Endodermal cell (in vitro differentiated cells): ENCODE data around the gene LBHD1. TPM values are rescaled to one million over a fixed set of nuclear protein-coding genes. Genes with fewer than 3 reads are reported as not detected.

Experiments
- DNase-seq: peaks from one replicate; pipeline ENCODE4 v3.0.0-alpha.2; 2017
- H3K27ac ChIP-seq: 2 replicates; pipeline ENCODE4 v1.5.1; 2013; ENCODE audit warnings: mild to moderate bottlenecking, low read depth, low read length, moderate library complexity
- H3K27me3 ChIP-seq: 2 replicates; pipeline ENCODE4 v1.6.1; 2013; ENCODE audit warnings: mild to moderate bottlenecking, low read length, moderate library complexity; ENCODE audit not compliant: insufficient read depth, control insufficient read depth, poor library complexity, severe bottlenecking
- H3K36me3 ChIP-seq: 2 replicates; pipeline ENCODE4 v1.7.0; 2013; ENCODE audit warnings: mild to moderate bottlenecking, low read length, moderate library complexity; ENCODE audit not compliant: control insufficient read depth, insufficient read depth
- H3K4me1 ChIP-seq: one replicate; pipeline ENCODE4 v1.7.0; 2013; ENCODE audit warnings: low read length; ENCODE audit not compliant: control insufficient read depth, insufficient read depth
- H3K4me3 ChIP-seq: 2 replicates; pipeline ENCODE4 v1.5.1; 2013; ENCODE audit warnings: mild to moderate bottlenecking, low read length, moderate library complexity
- H3K9ac ChIP-seq: 2 replicates; pipeline ENCODE4 v1.6.1; 2013; ENCODE audit warnings: mild to moderate bottlenecking, low read length, moderate library complexity; ENCODE audit not compliant: poor library complexity, severe bottlenecking; ENCODE audit errors: extremely low read depth
- H3K9me3 ChIP-seq: 2 replicates; pipeline ENCODE4 v1.6.1; 2013; ENCODE audit warnings: mild to moderate bottlenecking, low read length, moderate library complexity; ENCODE audit not compliant: control insufficient read depth
- H3K27ac Mint-ChIP-seq: 2 replicates; pipeline ENCODE4 v1.8.0; 2020; ENCODE audit warnings: mixed read lengths
- H3K27me3 Mint-ChIP-seq: 2 replicates; pipeline ENCODE4 v1.8.0; 2021; ENCODE audit warnings: mild to moderate bottlenecking, mixed read lengths; ENCODE audit not compliant: insufficient read depth
- H3K36me3 Mint-ChIP-seq: 2 replicates; pipeline ENCODE4 v1.8.0; 2020; ENCODE audit warnings: low read depth, mixed read lengths
- H3K4me1 Mint-ChIP-seq: 2 replicates; pipeline ENCODE4 v1.8.0; 2020; ENCODE audit warnings: mixed read lengths
- H3K4me3 Mint-ChIP-seq: 2 replicates; pipeline ENCODE4 v1.8.0; 2020; ENCODE audit warnings: mild to moderate bottlenecking, moderate library complexity, mixed read lengths
- H3K9me3 Mint-ChIP-seq: 2 replicates; pipeline ENCODE4 v1.8.0; 2020; ENCODE audit warnings: mild to moderate bottlenecking, mixed read lengths
- WGBS, 2 experiments: methylation state at CpG; one replicate each; pipeline versions ENCODE4 v1.1.5 to v1.1.7; 2013; ENCODE audit warnings: missing lambda C conversion rate in 2 of 2, mixed read lengths in 1 of 2; ENCODE audit not compliant: insufficient coverage in 1 of 2, insufficient read length in 1 of 2; 5-methylcytosine and 5-hydroxymethylcytosine counted together
- total RNA-seq, 2 donors: library from RNA; stranded (reverse); fragmentation: NEBNext Ultra II Directional in 1 of 2; extraction: Animal tissue kit (Norgen Biotek cat#: 25700) in 1 of 2; gene quantifications; 2 replicates in 1 of 2; 3 replicates in 1 of 2; pipeline ENCODE4 v1.2.1, GENCODE V29; 2021
- TF ChIP-seq, protein P1 (sequence below): fragments of 200-600 bp; sonication (generic); conservative IDR thresholded peaks from 2 replicates; pipeline ENCODE4 v1.5.0; 2021; ENCODE audit warnings: antibody characterized with exemption, mild to moderate bottlenecking

The LBHD1 gene
- total RNA-seq, 2 donors from 2014 or later: 7.5 to 14.1 TPM

DNA sequence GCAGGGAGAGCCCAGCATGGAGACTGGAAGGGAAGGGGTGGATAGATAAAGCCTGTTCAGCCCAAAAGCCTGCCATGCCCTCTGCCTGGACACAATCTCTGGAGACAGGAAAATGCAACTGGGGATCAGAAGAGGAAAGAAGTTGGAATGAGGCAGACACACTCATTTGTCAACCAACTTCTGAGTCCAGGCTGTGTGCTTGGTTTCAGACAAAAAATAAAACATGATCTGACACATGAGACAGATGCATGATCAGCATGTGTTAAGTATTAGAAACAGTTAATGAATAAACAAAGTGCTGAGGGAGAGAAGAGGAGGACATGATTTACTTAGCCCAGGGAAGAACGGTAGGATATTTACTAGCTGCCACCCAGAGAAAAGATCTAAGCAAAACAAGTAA lies 16.4 kb upstream of the LBHD1 start:
- Mint-ChIP-seq H3K4me1 (peaks cover 5% of the 10 kb centered on the region), H3K27ac (no peak overlapping the region), H3K9me3 (no peaks in the 10 kb centered on the region), H3K27me3 (peaks cover 8% of the 10 kb centered on the region), H3K4me3 (peak overlapping the region; percentile 13), H3K36me3 (peaks cover 30% of the 10 kb centered on the region)
- WGBS, 2 experiments: 85 to 100% methylated on average over 1 of the region's 1 CpG
- no peaks in the 10 kb centered on the region for H3K4me1 ChIP-seq
- no peaks in the 10 kb centered on the region for H3K9me3 ChIP-seq
- TF ChIP-seq, protein P1, sequence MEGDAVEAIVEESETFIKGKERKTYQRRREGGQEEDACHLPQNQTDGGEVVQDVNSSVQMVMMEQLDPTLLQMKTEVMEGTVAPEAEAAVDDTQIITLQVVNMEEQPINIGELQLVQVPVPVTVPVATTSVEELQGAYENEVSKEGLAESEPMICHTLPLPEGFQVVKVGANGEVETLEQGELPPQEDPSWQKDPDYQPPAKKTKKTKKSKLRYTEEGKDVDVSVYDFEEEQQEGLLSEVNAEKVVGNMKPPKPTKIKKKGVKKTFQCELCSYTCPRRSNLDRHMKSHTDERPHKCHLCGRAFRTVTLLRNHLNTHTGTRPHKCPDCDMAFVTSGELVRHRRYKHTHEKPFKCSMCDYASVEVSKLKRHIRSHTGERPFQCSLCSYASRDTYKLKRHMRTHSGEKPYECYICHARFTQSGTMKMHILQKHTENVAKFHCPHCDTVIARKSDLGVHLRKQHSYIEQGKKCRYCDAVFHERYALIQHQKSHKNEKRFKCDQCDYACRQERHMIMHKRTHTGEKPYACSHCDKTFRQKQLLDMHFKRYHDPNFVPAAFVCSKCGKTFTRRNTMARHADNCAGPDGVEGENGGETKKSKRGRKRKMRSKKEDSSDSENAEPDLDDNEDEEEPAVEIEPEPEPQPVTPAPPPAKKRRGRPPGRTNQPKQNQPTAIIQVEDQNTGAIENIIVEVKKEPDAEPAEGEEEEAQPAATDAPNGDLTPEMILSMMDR: no peak
- H3K4me3 ChIP-seq: no peak overlapping the region
- H3K27ac ChIP-seq: peak overlapping the region; percentile 24
- no peak for DNase-seq
- peaks cover 28% of the 10 kb centered on the region for H3K36me3 ChIP-seq
- no peaks in the 10 kb centered on the region for H3K27me3 ChIP-seq
- no peak overlapping the region for H3K9ac ChIP-seq

DNA sequence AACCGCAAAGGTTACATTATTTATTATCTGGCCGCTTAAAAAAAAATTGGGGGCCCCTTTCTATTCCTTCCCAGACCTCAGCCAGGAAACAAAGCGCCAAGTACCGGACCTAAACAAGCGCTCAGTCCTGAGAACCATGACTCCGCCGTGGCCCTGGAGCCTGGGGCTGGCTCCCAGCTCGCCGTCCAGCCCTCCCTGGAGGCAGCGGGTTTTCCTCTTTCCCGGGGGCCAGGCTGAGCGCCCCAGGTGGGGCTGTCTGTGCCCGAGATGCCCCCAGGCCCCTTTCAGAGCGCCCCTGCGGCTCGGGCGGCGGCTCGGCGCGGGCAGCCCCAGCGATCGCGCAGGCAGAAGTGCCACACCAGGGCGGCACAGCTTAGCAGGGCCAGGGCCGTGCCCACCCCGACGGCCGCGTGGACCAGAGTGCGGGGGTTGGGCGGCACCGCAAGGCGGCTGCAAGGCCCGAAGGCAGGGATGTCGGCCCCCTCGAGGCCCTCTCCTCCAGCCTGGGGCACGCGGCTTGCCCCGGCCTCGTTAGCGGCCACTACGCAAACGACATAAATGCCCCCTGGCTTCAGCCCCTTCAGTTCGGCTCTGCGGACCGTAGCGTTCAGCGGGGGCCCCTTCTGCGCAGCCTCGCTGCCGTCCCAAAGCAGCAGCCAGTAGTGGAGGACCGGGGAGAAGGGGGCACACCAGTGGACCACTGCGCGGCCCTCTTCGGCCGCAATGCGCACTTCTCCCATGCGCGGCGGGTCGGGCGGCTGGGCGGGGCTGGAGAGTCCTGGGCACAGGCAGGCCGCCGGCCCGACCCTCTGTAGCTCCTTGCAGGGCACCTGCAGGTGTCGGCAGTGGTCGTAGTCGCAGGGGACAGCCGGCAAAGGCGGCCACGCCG lies 15.7 kb upstream of the LBHD1 start:
- H3K4me3 ChIP-seq: no peak overlapping the region
- H3K4me1 Mint-ChIP-seq: peaks cover 5% of the 10 kb centered on the region
- no peaks in the 10 kb centered on the region for H3K27me3 ChIP-seq
- peak overlapping the region; percentile 13 for H3K4me3 Mint-ChIP-seq
- no peak overlapping the region for H3K27ac Mint-ChIP-seq
- WGBS, 2 experiments: 94% methylated on average over 56 to 74 of the region's 74 CpGs
- no peaks in the 10 kb centered on the region for H3K9me3 Mint-ChIP-seq
- peaks cover 21% of the 10 kb centered on the region for H3K36me3 ChIP-seq
- peaks cover 24% of the 10 kb centered on the region for H3K36me3 Mint-ChIP-seq
- peak overlapping the region; percentile 24 for H3K27ac ChIP-seq
- no peaks in the 10 kb centered on the region for H3K4me1 ChIP-seq
- TF ChIP-seq, protein P1: peak; percentile 17
- no peak overlapping the region for H3K9ac ChIP-seq
- peaks cover 8% of the 10 kb centered on the region for H3K27me3 Mint-ChIP-seq
- H3K9me3 ChIP-seq: no peaks in the 10 kb centered on the region
- peak; percentile 70 for DNase-seq

DNA sequence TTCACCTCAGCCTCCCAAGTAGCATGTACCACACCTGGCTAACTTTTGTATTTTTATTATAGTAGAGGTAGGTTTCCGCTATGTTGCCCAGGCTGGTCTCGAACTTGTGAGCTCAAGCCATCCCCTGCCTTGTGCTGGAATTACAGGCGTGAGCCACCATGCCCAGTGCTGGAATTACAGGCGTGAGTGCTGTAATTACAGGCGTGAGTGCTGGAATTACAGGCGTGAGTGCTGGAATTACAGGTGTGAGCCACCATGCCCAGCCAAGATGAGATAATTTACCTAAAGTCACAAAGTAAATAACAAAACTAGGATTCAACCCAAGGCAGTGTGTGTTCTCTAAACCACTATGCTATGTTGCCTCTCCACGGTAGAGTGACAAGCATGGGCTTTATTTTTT lies 10.5 kb upstream of the LBHD1 start:
- no peak for DNase-seq
- no peak overlapping the region for H3K4me3 Mint-ChIP-seq
- TF ChIP-seq, protein P1: no peak
- peaks cover 8% of the 10 kb centered on the region for H3K36me3 Mint-ChIP-seq
- Histone ChIP-seq H3K4me1 (peaks cover 4% of the 10 kb centered on the region), H3K36me3 (peaks cover 3% of the 10 kb centered on the region), H3K9ac (no peak overlapping the region), H3K4me3 (no peak overlapping the region), H3K9me3 (no peaks in the 10 kb centered on the region), H3K27me3 (no peaks in the 10 kb centered on the region), H3K27ac (no peak overlapping the region)
- H3K4me1 Mint-ChIP-seq: peaks cover 11% of the 10 kb centered on the region
- no peaks in the 10 kb centered on the region for H3K9me3 Mint-ChIP-seq
- 90 to 94% methylated on average over 6 of the region's 7 CpGs for WGBS, 2 experiments
- no peak overlapping the region for H3K27ac Mint-ChIP-seq
- H3K27me3 Mint-ChIP-seq: peaks cover 3% of the 10 kb centered on the region
